SK-N-MC (cell line): ENCODE measurements around the gene MTSS2.

ENCODE experiments used
- EZH2 ChIP-seq: fragments of 200-600 bp; sonication (generic); IDR thresholded peaks from one replicate; pipeline ENCODE4 v1.6.1; 2017; ENCODE audit warnings: antibody characterized with exemption
- POLR2AphosphoS5 ChIP-seq: IDR thresholded peaks from 2 replicates; pipeline ENCODE4 v1.6.1; 2012; ENCODE audit warnings: mild to moderate bottlenecking, low read depth, low read length, borderline replicate concordance

DNA sequence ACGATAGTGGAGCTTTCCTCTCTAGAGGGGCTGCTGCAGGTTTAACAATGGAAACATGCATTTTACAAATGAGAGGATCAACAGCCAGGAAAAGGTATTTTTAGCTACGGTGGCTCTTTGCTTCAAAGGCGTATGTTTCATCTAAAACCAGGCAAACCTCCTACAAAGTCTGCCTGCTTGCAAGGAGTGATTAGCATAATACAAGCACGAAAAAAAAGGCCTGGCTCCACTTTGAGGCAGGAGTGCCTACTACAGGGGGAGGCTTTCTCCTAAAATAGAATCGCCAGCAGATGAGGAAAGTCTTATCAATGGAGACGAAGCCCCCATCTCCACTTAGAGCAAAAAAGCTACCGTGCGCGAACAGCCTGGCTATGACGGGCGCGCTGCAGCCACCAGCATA, 27.1 kb upstream of the MTSS2 start:
- TF ChIP-seq POLR2AphosphoS5, result no peak
- TF ChIP-seq EZH2, result no peak
